ENCODE results near the gene GJA10. TPM values are rescaled to one million over a fixed set of nuclear protein-coding genes. Genes with fewer than 3 reads are reported as not detected.

Gene GJA10
- total RNA-seq, 1 donor from 2014 or later, result not detected

DNA sequence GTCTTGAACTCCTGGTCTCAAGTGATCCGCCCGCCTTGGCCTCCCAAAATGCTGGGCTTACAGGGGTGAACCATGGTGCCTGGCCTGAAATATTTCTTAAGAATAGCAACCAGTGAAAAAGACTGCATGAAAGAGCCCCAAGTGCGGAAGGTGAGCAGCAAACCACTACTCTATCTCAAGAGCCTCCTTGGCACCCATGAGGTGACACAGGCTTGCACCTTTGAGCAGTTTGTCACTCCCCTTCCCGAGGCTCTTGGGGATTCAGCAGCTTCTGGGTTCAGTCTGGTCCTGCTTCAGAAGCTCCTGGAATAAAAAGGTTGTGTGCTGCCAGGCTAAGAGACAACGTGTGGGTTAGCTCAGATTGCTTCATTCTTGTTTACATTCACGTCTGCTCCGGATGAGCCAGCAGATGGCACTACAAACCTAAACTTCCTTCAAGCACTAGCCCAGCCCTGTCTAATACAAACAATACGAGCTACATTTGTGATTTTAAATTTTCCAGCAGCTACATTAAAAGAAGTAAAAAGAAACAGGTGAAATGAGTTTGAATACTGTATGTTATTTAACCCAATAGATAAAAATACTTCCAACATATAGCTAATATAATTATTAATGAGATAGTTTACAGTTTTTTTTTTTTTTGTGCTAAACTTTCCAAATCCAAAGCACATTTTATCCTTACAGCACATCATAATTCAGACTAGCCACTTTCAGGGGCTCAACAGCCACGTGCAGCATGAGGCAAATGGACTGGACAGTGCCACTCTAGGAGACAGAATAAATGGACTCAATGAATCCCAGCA is 46.2 kb downstream of the GJA10 start:
- no peak for DNase-seq (ENCODE audit: low read depth)
- H3K4me3 ChIP-seq (ENCODE audit: low read depth, low read length), result no peak overlapping the region
- TF ChIP-seq, protein P1, sequence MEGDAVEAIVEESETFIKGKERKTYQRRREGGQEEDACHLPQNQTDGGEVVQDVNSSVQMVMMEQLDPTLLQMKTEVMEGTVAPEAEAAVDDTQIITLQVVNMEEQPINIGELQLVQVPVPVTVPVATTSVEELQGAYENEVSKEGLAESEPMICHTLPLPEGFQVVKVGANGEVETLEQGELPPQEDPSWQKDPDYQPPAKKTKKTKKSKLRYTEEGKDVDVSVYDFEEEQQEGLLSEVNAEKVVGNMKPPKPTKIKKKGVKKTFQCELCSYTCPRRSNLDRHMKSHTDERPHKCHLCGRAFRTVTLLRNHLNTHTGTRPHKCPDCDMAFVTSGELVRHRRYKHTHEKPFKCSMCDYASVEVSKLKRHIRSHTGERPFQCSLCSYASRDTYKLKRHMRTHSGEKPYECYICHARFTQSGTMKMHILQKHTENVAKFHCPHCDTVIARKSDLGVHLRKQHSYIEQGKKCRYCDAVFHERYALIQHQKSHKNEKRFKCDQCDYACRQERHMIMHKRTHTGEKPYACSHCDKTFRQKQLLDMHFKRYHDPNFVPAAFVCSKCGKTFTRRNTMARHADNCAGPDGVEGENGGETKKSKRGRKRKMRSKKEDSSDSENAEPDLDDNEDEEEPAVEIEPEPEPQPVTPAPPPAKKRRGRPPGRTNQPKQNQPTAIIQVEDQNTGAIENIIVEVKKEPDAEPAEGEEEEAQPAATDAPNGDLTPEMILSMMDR (IDR thresholded peaks at IDR 0.05; ENCODE audit: insufficient read depth, low read length, poor library complexity, severe bottlenecking), result peak; percentile 74

DNA sequence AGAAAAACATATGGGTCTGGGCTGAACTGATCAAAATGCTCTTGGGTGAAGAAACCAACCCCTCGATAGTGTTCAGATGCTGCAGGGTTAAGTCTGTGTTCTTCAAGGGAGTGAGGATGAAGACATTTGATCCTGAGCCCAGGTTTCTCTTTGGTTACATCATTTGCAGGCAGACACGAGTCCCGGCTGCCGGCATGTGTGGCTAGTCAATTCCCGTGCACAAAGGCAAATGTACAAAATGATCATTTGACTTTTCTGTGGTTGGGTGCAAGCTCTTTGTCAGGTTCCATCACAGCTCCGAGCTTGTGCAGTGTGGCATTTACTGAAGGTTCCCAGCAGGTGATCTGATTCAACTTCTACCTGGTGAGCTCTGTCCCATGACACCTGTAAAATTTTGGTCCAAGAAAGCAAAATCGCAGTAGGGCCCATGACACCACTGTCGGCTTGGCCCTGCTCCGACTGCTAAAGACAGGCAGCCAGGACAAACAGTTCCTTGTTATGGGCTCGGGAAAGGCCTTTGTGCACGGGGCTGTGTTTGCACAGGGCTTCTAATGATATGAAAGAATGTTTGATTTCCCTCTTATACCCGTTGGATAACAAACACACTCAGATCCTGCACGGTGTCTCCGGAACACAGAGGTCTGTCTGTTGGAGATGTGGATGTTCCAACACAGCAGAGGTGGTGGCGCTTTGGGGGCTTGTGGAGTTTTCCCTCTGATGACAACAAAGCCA is 46.9 kb downstream of the GJA10 start:
- Histone ChIP-seq H3K27me3 (ENCODE audit: control insufficient read depth, insufficient read depth, low read length) (no peaks in the 10 kb centered on the region), H3K4me3 (ENCODE audit: low read depth, low read length) (no peak overlapping the region), H3K36me3 (ENCODE audit: control insufficient read depth, insufficient read depth, low read length) (no peaks in the 10 kb centered on the region)
- TF ChIP-seq, protein P1 (IDR thresholded peaks at IDR 0.05; ENCODE audit: insufficient read depth, low read length, poor library complexity, severe bottlenecking), result no peak
- DNase-seq (ENCODE audit: low read depth), result no peak

More for the DNA sequence above, 46.2 kb downstream of the GJA10 start:
- Histone ChIP-seq H3K27me3 (ENCODE audit: control insufficient read depth, insufficient read depth, low read length) (no peaks in the 10 kb centered on the region), H3K36me3 (ENCODE audit: control insufficient read depth, insufficient read depth, low read length) (no peaks in the 10 kb centered on the region)

DNA sequence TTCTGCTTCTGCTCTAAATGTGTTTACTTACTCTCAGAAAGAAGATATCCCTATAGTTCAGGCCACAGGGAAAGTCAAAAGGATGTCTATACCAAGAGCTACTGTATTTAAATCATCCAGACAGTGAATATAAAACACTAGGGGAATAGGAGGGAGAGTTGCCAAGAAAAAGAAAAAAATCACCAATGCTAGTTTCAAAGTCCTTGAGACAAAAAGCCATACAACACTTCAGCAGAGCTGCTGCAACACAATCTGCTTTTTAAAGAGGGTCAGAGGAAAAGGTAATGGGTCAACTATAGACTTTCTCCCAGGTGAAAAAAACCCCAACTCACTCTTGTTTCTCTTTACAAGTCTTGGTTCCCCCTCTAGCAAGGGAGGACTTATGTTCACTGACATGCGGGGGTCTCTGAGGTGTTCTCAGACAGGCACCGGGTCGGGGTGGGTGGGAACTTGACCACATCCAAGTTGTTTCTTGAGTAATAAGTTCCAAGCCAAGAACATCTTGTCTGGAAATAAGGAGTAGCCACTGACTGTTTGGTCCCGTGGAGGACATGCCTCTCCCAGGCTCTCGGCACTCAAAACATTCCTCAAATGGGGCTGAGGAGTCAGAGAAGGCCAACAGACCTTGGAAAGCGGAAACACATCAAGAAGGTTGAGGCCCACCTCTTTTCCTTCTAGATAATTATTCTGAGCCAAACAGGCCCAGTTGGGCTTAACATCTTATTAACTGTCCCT is 47.7 kb downstream of the GJA10 start:
- Histone ChIP-seq H3K36me3 (ENCODE audit: control insufficient read depth, insufficient read depth, low read length) (no peaks in the 10 kb centered on the region), H3K27me3 (ENCODE audit: control insufficient read depth, insufficient read depth, low read length) (no peaks in the 10 kb centered on the region), H3K4me3 (ENCODE audit: low read depth, low read length) (no peak overlapping the region)
- DNase-seq (ENCODE audit: low read depth), result no peak
- TF ChIP-seq, protein P1 (IDR thresholded peaks at IDR 0.05; ENCODE audit: insufficient read depth, low read length, poor library complexity, severe bottlenecking), result no peak

DNA sequence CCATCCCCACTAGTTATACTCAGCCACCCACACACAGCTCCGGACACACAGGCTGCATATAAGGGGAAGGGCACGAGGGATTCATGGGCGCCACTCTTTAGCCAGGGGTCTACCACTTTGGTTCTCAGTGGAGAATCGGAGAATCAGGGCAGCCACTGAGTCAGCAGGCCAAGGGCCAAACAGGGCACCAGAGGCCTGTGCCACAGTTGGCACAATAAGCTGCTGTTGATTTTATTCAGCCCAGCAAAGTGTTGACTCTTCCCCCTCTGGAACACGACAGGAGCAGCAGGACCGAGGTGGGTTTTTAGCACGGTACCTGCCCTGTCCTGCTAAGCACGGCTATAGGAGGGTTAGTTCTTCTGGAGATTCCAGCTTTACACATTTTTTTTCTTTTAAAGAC is 48.3 kb downstream of the GJA10 start:
- DNase-seq (ENCODE audit: low read depth), result no peak
- Histone ChIP-seq H3K27me3 (ENCODE audit: control insufficient read depth, insufficient read depth, low read length) (no peaks in the 10 kb centered on the region), H3K4me3 (ENCODE audit: low read depth, low read length) (no peak overlapping the region), H3K36me3 (ENCODE audit: control insufficient read depth, insufficient read depth, low read length) (no peaks in the 10 kb centered on the region)
- TF ChIP-seq, protein P1 (IDR thresholded peaks at IDR 0.05; ENCODE audit: insufficient read depth, low read length, poor library complexity, severe bottlenecking), result no peak

DNA sequence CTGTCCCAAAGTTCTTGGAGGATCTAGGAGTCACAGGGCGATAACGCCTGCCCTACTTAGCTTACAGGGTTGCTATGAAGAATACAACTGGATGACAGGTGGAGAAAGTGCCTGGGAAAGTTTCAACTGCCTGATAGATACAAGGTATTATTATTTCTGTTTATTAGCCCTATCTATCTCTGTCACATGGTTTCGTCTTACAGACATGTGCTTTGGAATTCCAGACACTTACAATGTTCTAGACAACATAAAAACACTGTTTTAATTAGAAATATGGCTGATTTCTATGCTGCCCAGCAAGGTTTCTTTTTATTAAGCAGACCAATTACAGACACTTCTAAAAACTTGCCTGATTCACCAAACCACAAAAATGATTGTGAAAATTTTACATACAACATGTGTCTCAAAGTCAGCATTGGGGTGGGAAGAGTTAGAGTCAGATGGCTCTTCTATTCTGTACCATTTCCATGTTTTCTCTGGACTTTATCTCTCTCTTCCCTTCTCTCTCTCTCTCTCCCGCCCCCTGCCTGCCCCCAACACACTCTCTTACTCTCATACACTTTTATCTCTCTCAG is 50.0 kb downstream of the GJA10 start:
- no peak for DNase-seq (ENCODE audit: low read depth)
- Histone ChIP-seq H3K36me3 (ENCODE audit: control insufficient read depth, insufficient read depth, low read length) (no peaks in the 10 kb centered on the region), H3K27me3 (ENCODE audit: control insufficient read depth, insufficient read depth, low read length) (no peaks in the 10 kb centered on the region), H3K4me3 (ENCODE audit: low read depth, low read length) (no peak overlapping the region)
- TF ChIP-seq, protein P1 (IDR thresholded peaks at IDR 0.05; ENCODE audit: insufficient read depth, low read length, poor library complexity, severe bottlenecking), result no peak

All from kidney epithelial cell (primary cell).